ENCODE data around the gene SPHK2. TPM values are rescaled to one million over a fixed set of nuclear protein-coding genes. Genes with fewer than 3 reads are reported as not detected.

The SPHK2 gene
- total and polyA plus RNA-seq, 2 of the 8 experiments (the other 6 are each of a cell fraction or from before 2014, with no cell fraction given), result 43.9 to 60.9 TPM

- Histone ChIP-seq H3K79me1 (ENCODE audit: low read depth, low read length) (no peaks in the 10 kb centered on the region), H2BK15ac (ENCODE audit: low read length) (no peak overlapping the region), H3K56ac (replicated peaks; ENCODE audit: insufficient read length, low read depth, low read length) (no peak overlapping the region), H4K8ac (ENCODE audit: extremely low read depth, insufficient read depth, low read length) (no peak overlapping the region), H3K18ac (ENCODE audit: extremely low read depth, low read length) (no peak overlapping the region), H2AFZ (ENCODE audit: low read length) (no peak overlapping the region), H3K23ac (ENCODE audit: insufficient read length) (no peak overlapping the region), H3K14ac (ENCODE audit: insufficient read length) (no peak overlapping the region), H3K4me1 (replicated peaks in 1 of 4; ENCODE audit: control insufficient read depth in 3 of 4, insufficient read depth in 4 of 4, low read length in 3 of 4) (peaks cover 5 to 24% (median 10%) of the 10 kb centered on the region in 4 experiments), H3K9me3 (ENCODE audit: insufficient read depth in 2 of 2, low read depth in 1 of 2, low read length in 1 of 2) (no peaks in the 10 kb centered on the region), H3K23me2 (ENCODE audit: low read depth, low read length) (peaks cover 17% of the 10 kb centered on the region), H4K20me1 (replicated peaks in 1 of 2; ENCODE audit: control insufficient read depth in 1 of 2, insufficient read depth in 2 of 2, low read length in 2 of 2) (no peaks in the 10 kb centered on the region), H3K27me3 (replicated peaks in 1 of 4; ENCODE audit: control insufficient read depth in 3 of 4, extremely low read depth in 1 of 4, insufficient read depth in 3 of 4, low read length in 3 of 4) (no peaks in the 10 kb centered on the region), H4K91ac (replicated peaks; ENCODE audit: insufficient read length, low read length) (no peak overlapping the region), H2BK120ac (replicated peaks; ENCODE audit: low read depth, low read length) (no peak overlapping the region), H3K79me2 (ENCODE audit: control insufficient read depth in 1 of 2, insufficient read depth in 2 of 2, low read length in 2 of 2) (peaks cover 0 to 11% of the 10 kb centered on the region in 2 experiments; a peak in 2 of 4 replicates), H3K27ac (ENCODE audit: low read depth, low read length) (no peak overlapping the region), H2BK5ac (ENCODE audit: low read depth, low read length) (no peak overlapping the region), H3K36me3 (ENCODE audit: control insufficient read depth in 2 of 4, insufficient read depth in 4 of 4, low read length in 3 of 4) (no peaks in the 10 kb centered on the region), H3K4me3 (ENCODE audit: extremely low read depth in 1 of 4, insufficient read depth in 2 of 4, low read depth in 3 of 4, low read length in 4 of 4) (no peak overlapping the region), H4K5ac (ENCODE audit: insufficient read length, low read depth, low read length) (no peak overlapping the region), H3K9ac (replicated peaks in 1 of 4; ENCODE audit: extremely low read depth in 1 of 4, low read depth in 3 of 4, low read length in 3 of 4) (no peak overlapping the region), H2BK20ac (ENCODE audit: low read length) (no peak overlapping the region), H2AK5ac (ENCODE audit: low read depth, low read length) (no peak overlapping the region), H2BK12ac (ENCODE audit: low read depth, low read length) (no peak overlapping the region), H3K4me2 (ENCODE audit: insufficient read depth in 1 of 2, low read depth in 2 of 2, low read length in 2 of 2) (no peak overlapping the region), H3K4ac (replicated peaks; ENCODE audit: insufficient read length, low read depth, low read length) (no peak overlapping the region)
- CTCF ChIA-PET (ENCODE audit: partially characterized antibody), result interaction anchor here (1.1 to 1.6 kb wide), 2 partner anchors 13 to 32 kb away, joined by 3 to 6 read pairs; no protein-coding TSS in a partner anchor
- WGBS, 2 experiments (ENCODE audit: extremely low coverage in 1 of 2, insufficient coverage in 1 of 2, insufficient read length in 1 of 2, insufficient replicate concordance in 2 of 2, low coverage in 1 of 2, low lambda C conversion rate in 2 of 2, missing lambda C conversion rate in 1 of 2), result 94% methylated on average over 4 of the region's 5 CpGs; no CpG with 5 or more reads in 1 of the 2 experiments
- POLR2A ChIA-PET (ENCODE audit: partially characterized antibody), result interaction anchor here (0.6 to 5.6 kb wide), 4 partner anchors 12 to 315 kb away, joined by 3 to 28 read pairs (median 3); partner anchors contain the start of gene SPHK2
- FAIRE-seq, result no peak
- no peak for DNase-seq (ENCODE audit: low read depth in 1 of 2, low spot score in 2 of 2)
- TF ChIP-seq SIN3A (conservative IDR thresholded peaks at IDR 0.05 in 1 of 2, IDR thresholded peaks at IDR 0.05 in 1 of 2; ENCODE audit: low read depth in 1 of 2, low read length in 2 of 2) (no peak), BCL11A (IDR thresholded peaks at IDR 0.05; ENCODE audit: low read depth in 2 of 2, low read length in 2 of 2) (no peak), NANOG (IDR thresholded peaks at IDR 0.05; ENCODE audit: insufficient read depth, low read depth, low read length, poor library complexity, severe bottlenecking) (no peak), TEAD4 (IDR thresholded peaks at IDR 0.05; ENCODE audit: low read depth, low read length) (no peak), KDM1A (IDR thresholded peaks at IDR 0.05; ENCODE audit: borderline replicate concordance, low read length) (no peak), ATF2 (IDR thresholded peaks at IDR 0.05; ENCODE audit: low read length) (no peak), SP4 (IDR thresholded peaks at IDR 0.05; ENCODE audit: low read length) (no peak), POU5F1 (IDR thresholded peaks at IDR 0.05; ENCODE audit: low read depth, low read length) (no peak), GABPA (IDR thresholded peaks at IDR 0.05; ENCODE audit: borderline replicate concordance, insufficient read depth, low read length) (no peak), EZH2 (IDR thresholded peaks at IDR 0.05; ENCODE audit: low read depth, low read length, severe bottlenecking) (no peak), ZNF274 (IDR thresholded peaks at IDR 0.05; ENCODE audit: borderline replicate concordance, extremely low read depth, low read length) (no peak), TAF1 (IDR thresholded peaks at IDR 0.05; ENCODE audit: low read depth, low read length) (no peak)
These were observed 23.6 kb downstream of the SPHK2 start for GRCh38 chr19:48642862-48643261.

All from H1 (cell line).